ENCODE results near the gene CMSS1.

CMSS1 gene

GRCh38 chr3:100001526-100002270, 184.0 kb downstream of the CMSS1 start:
- DNase-seq, result no peak

- DNase-seq, result no peak
Measured at GRCh38 chr3:100002599-100003350, 185.1 kb downstream of the CMSS1 start.

GRCh38 chr3:100003609-100004503, 186.2 kb downstream of the CMSS1 start:
- no peak for DNase-seq

- no peak for DNase-seq
Measured at GRCh38 chr3:100004931-100005330, 187.3 kb downstream of the CMSS1 start.

- DNase-seq, result no peak
Measured at GRCh38 chr3:100005665-100006393, 188.2 kb downstream of the CMSS1 start.

- no peak for DNase-seq
Measured at GRCh38 chr3:100006570-100007271, 189.1 kb downstream of the CMSS1 start.

- DNase-seq, result no peak
Measured at GRCh38 chr3:100007313-100007712, 189.7 kb downstream of the CMSS1 start.

GRCh38 chr3:100008081-100008698, 190.5 kb downstream of the CMSS1 start:
- DNase-seq, result no peak

GRCh38 chr3:100009276-100010086, 191.8 kb downstream of the CMSS1 start:
- DNase-seq, result no peak

- DNase-seq, result no peak
Measured at GRCh38 chr3:100010087-100010417, 192.4 kb downstream of the CMSS1 start.

GRCh38 chr3:100018806-100019205, 201.1 kb downstream of the CMSS1 start:
- DNase-seq, result no peak

GRCh38 chr3:100019719-100020118, 202.1 kb downstream of the CMSS1 start:
- DNase-seq, result no peak

GRCh38 chr3:100020876-100021644, 203.4 kb downstream of the CMSS1 start:
- DNase-seq, result no peak

- no peak for DNase-seq
Measured at GRCh38 chr3:100022506-100022905, 204.8 kb downstream of the CMSS1 start.

- no peak for DNase-seq
Measured at GRCh38 chr3:100023150-100023549, 205.5 kb downstream of the CMSS1 start.

GRCh38 chr3:100023595-100023994, 205.9 kb downstream of the CMSS1 start:
- no peak for DNase-seq

GRCh38 chr3:100024520-100025303, 207.1 kb downstream of the CMSS1 start:
- no peak for DNase-seq

- no peak for DNase-seq
Measured at GRCh38 chr3:100027321-100027720, 209.7 kb downstream of the CMSS1 start.

GRCh38 chr3:100029052-100029451, 211.4 kb downstream of the CMSS1 start:
- DNase-seq, result no peak

Data from central memory CD4-positive, alpha-beta T cell (primary cell).